Measurements from ENCODE around the gene FBXW11.

FBXW11 gene

DNA sequence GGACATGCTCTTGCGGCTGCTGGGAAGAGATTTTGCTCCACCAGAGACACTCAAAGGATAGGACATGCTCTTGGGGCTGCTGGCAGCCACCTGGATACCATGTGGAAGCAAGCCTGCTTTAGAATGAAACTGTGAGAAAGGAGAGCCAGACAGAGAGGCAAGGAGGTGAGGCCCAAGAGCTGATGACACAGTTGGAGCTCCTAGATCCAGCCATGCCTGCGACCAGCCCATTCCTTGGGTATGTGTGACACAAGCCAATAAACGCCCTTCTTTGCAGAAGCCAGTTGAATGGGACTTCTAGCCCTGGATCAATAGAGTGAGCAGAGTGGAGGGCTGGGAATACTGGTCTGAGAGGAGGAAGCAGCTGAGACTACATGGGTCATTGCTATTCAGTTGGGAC is 151.2 kb downstream of the FBXW11 start:
- H3K4me2 ChIP-seq, result no peak overlapping the region
- no peaks in the 10 kb centered on the region for H3K36me3 ChIP-seq (ENCODE audit: insufficient read depth)

GRCh38 chr5:171852255-171852681 is 154.2 kb downstream of the FBXW11 start:
- Histone ChIP-seq H3K36me3 (ENCODE audit: insufficient read depth) (no peaks in the 10 kb centered on the region), H3K9ac (no peak overlapping the region), H2AFZ (ENCODE audit: low read depth) (no peak overlapping the region), H3K4me1 (ENCODE audit: low read depth, poor library complexity, severe bottlenecking) (no peaks in the 10 kb centered on the region), H3K4me3 (IDR thresholded peaks at IDR 0.05; ENCODE audit: insufficient read depth, low read depth, low read length) (no peak overlapping the region), H3K27ac (no peak overlapping the region), H3K79me2 (ENCODE audit: insufficient read depth, low read depth) (no peaks in the 10 kb centered on the region), H3K4me2 (no peak overlapping the region), H3K27me3 (ENCODE audit: insufficient read depth, low read depth) (no peaks in the 10 kb centered on the region), H4K20me1 (ENCODE audit: insufficient read depth) (no peaks in the 10 kb centered on the region)
- TF ChIP-seq, protein P1, sequence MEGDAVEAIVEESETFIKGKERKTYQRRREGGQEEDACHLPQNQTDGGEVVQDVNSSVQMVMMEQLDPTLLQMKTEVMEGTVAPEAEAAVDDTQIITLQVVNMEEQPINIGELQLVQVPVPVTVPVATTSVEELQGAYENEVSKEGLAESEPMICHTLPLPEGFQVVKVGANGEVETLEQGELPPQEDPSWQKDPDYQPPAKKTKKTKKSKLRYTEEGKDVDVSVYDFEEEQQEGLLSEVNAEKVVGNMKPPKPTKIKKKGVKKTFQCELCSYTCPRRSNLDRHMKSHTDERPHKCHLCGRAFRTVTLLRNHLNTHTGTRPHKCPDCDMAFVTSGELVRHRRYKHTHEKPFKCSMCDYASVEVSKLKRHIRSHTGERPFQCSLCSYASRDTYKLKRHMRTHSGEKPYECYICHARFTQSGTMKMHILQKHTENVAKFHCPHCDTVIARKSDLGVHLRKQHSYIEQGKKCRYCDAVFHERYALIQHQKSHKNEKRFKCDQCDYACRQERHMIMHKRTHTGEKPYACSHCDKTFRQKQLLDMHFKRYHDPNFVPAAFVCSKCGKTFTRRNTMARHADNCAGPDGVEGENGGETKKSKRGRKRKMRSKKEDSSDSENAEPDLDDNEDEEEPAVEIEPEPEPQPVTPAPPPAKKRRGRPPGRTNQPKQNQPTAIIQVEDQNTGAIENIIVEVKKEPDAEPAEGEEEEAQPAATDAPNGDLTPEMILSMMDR (conservative IDR thresholded peaks at IDR 0.05; ENCODE audit: low read depth, low read length), result no peak

More for the DNA sequence above, 151.2 kb downstream of the FBXW11 start:
- H2AFZ ChIP-seq (ENCODE audit: low read depth), result no peak overlapping the region
- H3K9ac ChIP-seq, result no peak overlapping the region
- H4K20me1 ChIP-seq (ENCODE audit: insufficient read depth), result no peaks in the 10 kb centered on the region
- no peak overlapping the region for H3K27ac ChIP-seq
- H3K79me2 ChIP-seq (ENCODE audit: insufficient read depth, low read depth), result no peaks in the 10 kb centered on the region
- TF ChIP-seq, protein P1 (conservative IDR thresholded peaks at IDR 0.05; ENCODE audit: low read depth, low read length), result no peak
- H3K4me1 ChIP-seq (ENCODE audit: low read depth, poor library complexity, severe bottlenecking), result no peaks in the 10 kb centered on the region
- H3K27me3 ChIP-seq (ENCODE audit: insufficient read depth, low read depth), result no peaks in the 10 kb centered on the region
- H3K4me3 ChIP-seq (IDR thresholded peaks at IDR 0.05; ENCODE audit: insufficient read depth, low read depth, low read length), result no peak overlapping the region

- H4K20me1 ChIP-seq (ENCODE audit: insufficient read depth), result no peaks in the 10 kb centered on the region
- H3K27me3 ChIP-seq (ENCODE audit: insufficient read depth, low read depth), result no peaks in the 10 kb centered on the region
- H3K79me2 ChIP-seq (ENCODE audit: insufficient read depth, low read depth), result no peaks in the 10 kb centered on the region
- TF ChIP-seq, protein P1 (conservative IDR thresholded peaks at IDR 0.05; ENCODE audit: low read depth, low read length), result no peak
- no peaks in the 10 kb centered on the region for H3K4me1 ChIP-seq (ENCODE audit: low read depth, poor library complexity, severe bottlenecking)
- no peak overlapping the region for H3K9ac ChIP-seq
- H3K4me3 ChIP-seq (IDR thresholded peaks at IDR 0.05; ENCODE audit: insufficient read depth, low read depth, low read length), result no peak overlapping the region
- H2AFZ ChIP-seq (ENCODE audit: low read depth), result no peak overlapping the region
- no peak overlapping the region for H3K27ac ChIP-seq
- no peaks in the 10 kb centered on the region for H3K36me3 ChIP-seq (ENCODE audit: insufficient read depth)
- H3K4me2 ChIP-seq, result no peak overlapping the region
Observed at GRCh38 chr5:171851251-171851650, 155.2 kb downstream of the FBXW11 start.

DNA sequence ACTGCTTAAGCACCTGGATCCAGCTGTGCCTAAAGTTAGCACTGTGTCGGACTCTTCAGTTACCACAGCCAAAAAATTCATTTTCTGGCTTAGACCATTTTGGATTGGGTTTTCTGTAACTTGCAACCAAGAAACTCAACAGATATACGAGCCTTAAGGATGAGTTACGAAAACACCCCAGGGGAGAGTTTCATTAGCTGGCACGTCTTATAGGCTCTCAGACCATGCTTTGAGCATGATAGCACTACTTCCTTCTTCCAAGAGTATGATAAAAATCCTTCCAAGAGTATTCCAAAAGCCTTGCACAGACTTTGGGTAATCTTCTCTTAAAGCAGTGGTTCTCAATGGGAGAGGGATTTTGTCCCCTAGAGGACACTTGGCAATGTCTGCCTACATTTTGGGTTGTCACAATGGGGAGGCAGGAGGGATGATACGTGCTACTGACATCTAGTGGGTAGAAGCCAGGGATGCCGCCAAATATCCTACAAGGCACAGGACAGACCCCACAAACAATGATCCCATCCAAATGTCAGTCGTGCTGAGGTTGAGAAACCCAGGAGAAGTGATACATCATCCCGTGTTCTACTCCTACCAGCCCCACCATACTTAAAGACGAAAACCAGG is 156.0 kb downstream of the FBXW11 start:
- Histone ChIP-seq H3K4me3 (IDR thresholded peaks at IDR 0.05; ENCODE audit: insufficient read depth, low read depth, low read length) (no peak overlapping the region), H3K9ac (no peak overlapping the region), H3K27ac (no peak overlapping the region), H3K36me3 (ENCODE audit: insufficient read depth) (no peaks in the 10 kb centered on the region), H3K4me1 (ENCODE audit: low read depth, poor library complexity, severe bottlenecking) (no peaks in the 10 kb centered on the region), H3K27me3 (ENCODE audit: insufficient read depth, low read depth) (no peaks in the 10 kb centered on the region), H3K4me2 (no peak overlapping the region), H2AFZ (ENCODE audit: low read depth) (no peak overlapping the region), H4K20me1 (ENCODE audit: insufficient read depth) (no peaks in the 10 kb centered on the region), H3K79me2 (ENCODE audit: insufficient read depth, low read depth) (no peaks in the 10 kb centered on the region)
- TF ChIP-seq, protein P1 (conservative IDR thresholded peaks at IDR 0.05; ENCODE audit: low read depth, low read length), result peak; percentile 32; the same call in 1 of the 2 replicates

Data from KMS-11 (cell line).